ENCODE results near the gene KITLG. TPM values are rescaled to one million over a fixed set of nuclear protein-coding genes. Genes with fewer than 3 reads are reported as not detected.

Gene KITLG
- total RNA-seq, 1 experiment from 2014 or later = 11.7 TPM

DNA sequence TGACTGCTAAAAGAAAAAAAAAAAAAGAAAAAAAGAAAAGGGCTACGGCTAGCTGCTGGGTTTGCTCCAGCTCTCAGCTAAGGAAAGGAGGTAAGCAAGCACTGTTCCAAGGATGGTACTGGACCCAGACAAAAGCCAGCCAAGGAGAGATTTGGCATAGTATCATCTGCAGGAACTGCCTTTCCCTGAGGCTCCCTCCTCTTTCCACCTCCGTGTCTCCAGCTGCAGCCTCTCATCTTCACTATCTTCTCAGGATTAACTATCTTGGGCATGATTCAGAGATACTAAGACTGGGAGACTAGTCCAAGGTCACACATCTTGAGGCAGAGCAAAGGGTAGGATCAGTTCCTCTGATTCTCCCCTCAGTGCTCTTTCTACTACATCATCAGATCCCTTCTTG, 6.0 kb downstream of the KITLG start:
- Mint-ChIP-seq H3K36me3 (ENCODE audit: insufficient read depth in 1 of 3, low read depth in 3 of 3) (no peaks in the 10 kb centered on the region), H3K4me1 (peaks cover 40 to 75% of the 10 kb centered on the region in 2 experiments), H3K4me3 (no peak overlapping the region), H3K9me3 (no peaks in the 10 kb centered on the region), H3K27ac (no peak overlapping the region; a peak in 1 of 7 replicates), H3K27me3 (ENCODE audit: low read depth) (no peaks in the 10 kb centered on the region; the same call in 1 of the 2 replicates)
- H4K20me1 ChIP-seq (ENCODE audit: control insufficient read depth, insufficient read depth, insufficient read length) = no peaks in the 10 kb centered on the region
- no peak overlapping the region for H2BK120ac ChIP-seq (ENCODE audit: low read depth, low read length, poor library complexity, severe bottlenecking)
- no peak overlapping the region for H3K23ac ChIP-seq (ENCODE audit: insufficient read length, low read depth, low read length)
- peaks cover 8% of the 10 kb centered on the region for H3K23me2 ChIP-seq (ENCODE audit: insufficient read length, low read depth, low read length, poor library complexity, severe bottlenecking)
- H2BK12ac ChIP-seq (ENCODE audit: insufficient read length, low read depth, low read length) = no peak overlapping the region
- H2BK15ac ChIP-seq (ENCODE audit: low read depth, low read length) = no peak overlapping the region
- TF ChIP-seq, protein P1, sequence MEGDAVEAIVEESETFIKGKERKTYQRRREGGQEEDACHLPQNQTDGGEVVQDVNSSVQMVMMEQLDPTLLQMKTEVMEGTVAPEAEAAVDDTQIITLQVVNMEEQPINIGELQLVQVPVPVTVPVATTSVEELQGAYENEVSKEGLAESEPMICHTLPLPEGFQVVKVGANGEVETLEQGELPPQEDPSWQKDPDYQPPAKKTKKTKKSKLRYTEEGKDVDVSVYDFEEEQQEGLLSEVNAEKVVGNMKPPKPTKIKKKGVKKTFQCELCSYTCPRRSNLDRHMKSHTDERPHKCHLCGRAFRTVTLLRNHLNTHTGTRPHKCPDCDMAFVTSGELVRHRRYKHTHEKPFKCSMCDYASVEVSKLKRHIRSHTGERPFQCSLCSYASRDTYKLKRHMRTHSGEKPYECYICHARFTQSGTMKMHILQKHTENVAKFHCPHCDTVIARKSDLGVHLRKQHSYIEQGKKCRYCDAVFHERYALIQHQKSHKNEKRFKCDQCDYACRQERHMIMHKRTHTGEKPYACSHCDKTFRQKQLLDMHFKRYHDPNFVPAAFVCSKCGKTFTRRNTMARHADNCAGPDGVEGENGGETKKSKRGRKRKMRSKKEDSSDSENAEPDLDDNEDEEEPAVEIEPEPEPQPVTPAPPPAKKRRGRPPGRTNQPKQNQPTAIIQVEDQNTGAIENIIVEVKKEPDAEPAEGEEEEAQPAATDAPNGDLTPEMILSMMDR (conservative IDR thresholded peaks at IDR 0.05) = no peak
- no peak overlapping the region for H4K5ac ChIP-seq (ENCODE audit: insufficient read length, low read depth, low read length)
- no peaks in the 10 kb centered on the region for H3K27me3 ChIP-seq (ENCODE audit: insufficient read depth, low read length)
- H3K4me2 ChIP-seq (ENCODE audit: insufficient read depth, insufficient read length, low read length) = no peak overlapping the region
- H4K8ac ChIP-seq (replicated peaks; ENCODE audit: insufficient read length, low read depth, low read length) = no peak overlapping the region
- no peaks in the 10 kb centered on the region for H3K79me1 ChIP-seq (ENCODE audit: insufficient read depth, low read depth, low read length, poor library complexity, severe bottlenecking)
- H3K79me2 ChIP-seq (ENCODE audit: insufficient read depth, low read length) = no peaks in the 10 kb centered on the region
- H3K27ac ChIP-seq (ENCODE audit: insufficient read length, low read depth, low read length) = no peak overlapping the region
- WGBS (ENCODE audit: extremely low coverage, insufficient read length, low lambda C conversion rate) = no CpG with 5 or more reads among the region's 2 CpGs
- no peak overlapping the region for H3T11ph ChIP-seq (ENCODE audit: low read length)
- no peak overlapping the region for H2AFZ ChIP-seq (ENCODE audit: low read length)
- H2BK5ac ChIP-seq (ENCODE audit: insufficient read length, low read length) = no peak overlapping the region
- no peak overlapping the region for H3K18ac ChIP-seq (ENCODE audit: insufficient read length, low read depth, low read length)
- H3K9ac ChIP-seq (ENCODE audit: extremely low read depth, insufficient read length, low read length) = no peak overlapping the region
- H2AK5ac ChIP-seq (ENCODE audit: insufficient read length, low read length) = no peak overlapping the region
- DNase-seq = no peak
- no peaks in the 10 kb centered on the region; the same call in 1 of the 2 replicates for H3K4me1 ChIP-seq (ENCODE audit: insufficient read depth, low read length)
- no peak overlapping the region for H3K56ac ChIP-seq (ENCODE audit: insufficient read length, low read depth, low read length)
- no peak overlapping the region for H2BK20ac ChIP-seq (ENCODE audit: low read depth, low read length, poor library complexity, severe bottlenecking)
- no peak overlapping the region for H3K14ac ChIP-seq (ENCODE audit: insufficient read depth, low read length)
- no peaks in the 10 kb centered on the region for H3K9me3 ChIP-seq (ENCODE audit: control insufficient read depth, low read depth, low read length)
- no peak overlapping the region for H3K4ac ChIP-seq (ENCODE audit: low read depth, low read length)
- no peak overlapping the region for H4K91ac ChIP-seq (ENCODE audit: insufficient read length, low read depth, low read length)

Data from H9 (cell line).